ENCODE measurements around the gene INTS15. TPM values are rescaled to one million over a fixed set of nuclear protein-coding genes. Genes with fewer than 3 reads are reported as not detected.

INTS15 gene
- total and polyA plus RNA-seq, 8 donors = 9.3 to 203 (median 24.2) TPM

DNA sequence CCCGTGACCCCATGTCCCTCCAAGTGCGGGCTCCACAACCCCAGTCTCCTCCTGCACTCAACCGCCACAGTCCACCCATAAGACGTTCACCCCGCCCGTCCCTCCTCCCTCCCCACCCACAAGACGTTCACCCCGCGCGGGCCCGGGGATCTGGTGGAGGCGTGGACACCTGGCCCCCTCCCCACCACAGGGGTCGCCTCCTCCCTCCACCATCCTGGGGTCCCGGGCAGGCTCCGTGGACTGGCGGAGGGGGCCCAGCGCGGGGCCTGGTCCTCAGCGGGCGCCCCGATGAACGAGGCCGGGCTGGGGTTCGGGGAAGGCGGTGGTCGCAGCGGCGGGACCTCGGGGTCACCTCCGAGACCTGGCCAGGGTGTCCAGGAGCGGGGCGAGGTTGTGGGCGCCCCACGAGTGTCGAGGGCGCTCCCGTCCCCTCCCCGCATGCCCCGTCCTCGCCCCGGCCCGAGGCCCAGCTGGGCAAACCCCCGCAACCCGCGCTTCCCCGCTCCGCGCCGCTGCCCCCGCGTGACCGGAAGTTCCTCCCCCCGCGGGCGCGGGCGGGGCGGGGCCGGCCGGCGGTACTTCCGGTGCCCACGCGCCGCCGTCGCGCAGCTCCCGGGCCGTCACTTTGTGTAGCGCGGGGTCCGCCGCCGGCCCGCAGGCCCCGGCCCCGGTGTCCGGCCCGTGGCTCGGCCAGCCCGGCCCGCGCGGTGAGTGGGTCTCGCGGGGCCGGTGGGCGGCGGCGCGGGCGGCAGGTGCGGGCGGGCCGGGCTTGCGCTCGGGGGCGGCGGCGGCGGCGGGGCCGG lies 47.1 kb downstream of the INTS15 start, which contains the start of gene ZNF316:
Gene ZNF316 (plus strand): TSS at position 578 of the 803 bp plus-strand sequence. CDS start 5,092 bp downstream, outside the sequence.
- 0 to 6% (median 1%) methylated on average over 14 to 104 of the region's 104 CpGs for WGBS, 5 donors
- TF ChIP-seq, protein P1, sequence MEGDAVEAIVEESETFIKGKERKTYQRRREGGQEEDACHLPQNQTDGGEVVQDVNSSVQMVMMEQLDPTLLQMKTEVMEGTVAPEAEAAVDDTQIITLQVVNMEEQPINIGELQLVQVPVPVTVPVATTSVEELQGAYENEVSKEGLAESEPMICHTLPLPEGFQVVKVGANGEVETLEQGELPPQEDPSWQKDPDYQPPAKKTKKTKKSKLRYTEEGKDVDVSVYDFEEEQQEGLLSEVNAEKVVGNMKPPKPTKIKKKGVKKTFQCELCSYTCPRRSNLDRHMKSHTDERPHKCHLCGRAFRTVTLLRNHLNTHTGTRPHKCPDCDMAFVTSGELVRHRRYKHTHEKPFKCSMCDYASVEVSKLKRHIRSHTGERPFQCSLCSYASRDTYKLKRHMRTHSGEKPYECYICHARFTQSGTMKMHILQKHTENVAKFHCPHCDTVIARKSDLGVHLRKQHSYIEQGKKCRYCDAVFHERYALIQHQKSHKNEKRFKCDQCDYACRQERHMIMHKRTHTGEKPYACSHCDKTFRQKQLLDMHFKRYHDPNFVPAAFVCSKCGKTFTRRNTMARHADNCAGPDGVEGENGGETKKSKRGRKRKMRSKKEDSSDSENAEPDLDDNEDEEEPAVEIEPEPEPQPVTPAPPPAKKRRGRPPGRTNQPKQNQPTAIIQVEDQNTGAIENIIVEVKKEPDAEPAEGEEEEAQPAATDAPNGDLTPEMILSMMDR (IDR thresholded peaks at IDR 0.05) = no peak
- peak in 2 of 3 donors; percentile 60 to 71 for TF ChIP-seq POLR2AphosphoS5 (IDR thresholded peaks at IDR 0.05)

DNA sequence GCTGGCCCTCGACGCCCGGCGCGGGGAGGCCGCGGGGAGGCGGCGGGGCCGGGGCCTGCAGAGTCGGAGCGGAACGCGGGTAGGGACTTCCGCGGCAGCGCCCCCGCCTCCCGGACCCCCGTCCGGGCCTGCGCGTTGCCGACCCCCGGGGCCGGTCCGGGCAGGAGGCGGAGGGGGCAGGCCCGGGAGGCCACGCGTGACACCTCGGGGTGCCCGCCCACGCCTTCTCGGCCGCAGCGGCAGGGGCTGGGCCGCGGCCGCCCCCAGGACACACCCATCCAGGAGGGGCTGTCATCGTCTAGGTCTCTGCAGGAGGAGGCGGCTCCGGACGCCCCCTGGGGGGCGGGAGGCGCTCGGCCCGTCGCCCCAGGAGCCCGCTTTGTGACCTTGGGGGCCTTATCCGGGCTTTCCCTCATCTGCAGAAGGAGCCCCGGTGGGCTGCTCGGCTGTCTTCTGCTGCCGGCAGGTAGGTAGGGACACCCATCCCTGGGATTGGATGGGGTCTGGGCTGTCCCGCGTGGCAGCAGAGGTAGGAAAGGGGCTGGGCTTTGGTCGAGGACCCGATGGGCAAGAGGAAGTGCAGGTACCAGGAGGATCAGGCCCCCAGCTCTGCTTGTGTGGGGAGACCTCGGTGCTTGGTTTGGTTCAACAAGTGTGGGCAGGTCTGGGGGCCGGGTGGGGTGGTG lies 47.9 kb downstream of the INTS15 start:
- TF ChIP-seq EP300 (IDR thresholded peaks at IDR 0.05) = no peak
- TF ChIP-seq, protein P1 (IDR thresholded peaks at IDR 0.05) = peak in 1 of 7 experiments; percentile 15
- 1 to 6% (median 2%) methylated on average over 12 to 53 of the region's 60 CpGs for WGBS, 5 donors
- H3K9me3 ChIP-seq = no peaks in the 10 kb centered on the region
- H3K4me1 ChIP-seq = peaks cover 16 to 42% (median 30%) of the 10 kb centered on the region in 4 donors
- peak overlapping the region; percentile 87 to 97 (median 94) for H3K4me3 ChIP-seq
- intact Hi-C loops (cut with DNase I; ENCODE audit: low total_unique reads) = no loop called here
- H3K27me3 ChIP-seq = no peaks in the 10 kb centered on the region
- H3K36me3 ChIP-seq = peaks cover 16 to 32% (median 30%) of the 10 kb centered on the region in 4 donors
- DNase-seq = peak in 1 of 2 donors; percentile 70
- H3K27ac ChIP-seq = peak overlapping the region; percentile 1 to 90 (median 71)

More for the DNA sequence above, 47.1 kb downstream of the INTS15 start, which contains the start of gene ZNF316:
- H3K9me3 ChIP-seq = no peaks in the 10 kb centered on the region
- H3K27ac ChIP-seq = peak within 1 kb of the TSS; percentile 76 to 90 (median 88)
- H3K4me3 ChIP-seq = peak within 1 kb of the TSS; percentile 87 to 97 (median 94)
- no peaks in the 10 kb centered on the region for H3K27me3 ChIP-seq
- peaks cover 16 to 42% (median 30%) of the 10 kb centered on the region in 4 donors for H3K4me1 ChIP-seq
- intact Hi-C loops (cut with DNase I; ENCODE audit: low total_unique reads) = no loop called here
- H3K36me3 ChIP-seq = peaks cover 8 to 25% (median 23%) of the 10 kb centered on the region in 4 donors
- peak; percentile 69 to 80 for DNase-seq

DNA sequence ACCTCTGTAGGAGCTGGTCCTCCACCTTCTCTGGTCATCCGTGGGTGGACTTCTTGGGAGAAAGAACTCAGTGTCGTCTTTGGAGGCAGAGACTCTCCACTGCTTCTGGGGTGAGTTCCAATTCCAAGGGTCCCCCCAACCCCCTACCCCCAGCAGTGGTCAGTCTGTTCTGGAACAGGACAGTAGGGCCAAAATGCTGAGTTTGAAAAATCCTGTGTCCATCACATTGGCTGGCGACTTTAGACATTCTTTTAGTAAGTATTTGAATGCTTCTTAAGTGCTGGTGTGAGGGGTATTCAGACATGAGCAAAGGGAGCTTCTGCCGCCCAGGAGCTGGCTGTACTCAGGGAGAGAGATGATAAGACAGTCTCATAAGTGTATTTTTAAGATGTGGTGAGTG lies 49.2 kb downstream of the INTS15 start:
- H3K27ac ChIP-seq = no peak overlapping the region
- intact Hi-C loops (cut with DNase I; ENCODE audit: low total_unique reads) = no loop called here
- peak overlapping the region in 3 of 4 donors; percentile 94 to 97 (median 95) for H3K4me3 ChIP-seq

DNA sequence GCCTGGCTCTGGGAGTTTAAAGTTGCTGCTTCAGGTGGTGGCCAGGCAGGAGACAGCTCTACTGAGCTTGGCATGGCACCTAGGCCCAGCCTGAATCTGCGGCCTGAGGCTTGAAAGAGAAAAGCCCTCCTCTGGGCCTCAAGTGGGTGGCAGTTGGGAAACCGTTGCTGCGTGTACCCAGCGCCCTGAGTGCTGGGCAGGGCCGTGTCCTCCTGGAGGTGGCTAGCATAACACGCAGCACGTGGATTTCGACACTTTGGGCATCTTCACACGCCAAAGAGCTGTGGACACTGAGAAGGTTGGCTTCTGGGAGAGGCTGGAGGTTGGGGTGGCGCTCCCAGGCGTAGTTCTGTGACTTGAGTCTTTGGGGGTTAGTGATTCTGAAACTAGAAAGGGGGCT lies 49.8 kb downstream of the INTS15 start:
- peaks cover 16 to 42% (median 30%) of the 10 kb centered on the region in 4 donors for H3K4me1 ChIP-seq
- no peak overlapping the region for H3K27ac ChIP-seq
- no peak overlapping the region for H3K4me3 ChIP-seq
- 90 to 95% (median 94%) methylated on average over 11 of the region's 11 CpGs for WGBS, 5 donors
- TF ChIP-seq POLR2AphosphoS5 (IDR thresholded peaks at IDR 0.05) (no peak), EP300 (IDR thresholded peaks at IDR 0.05) (no peak), POLR2A (IDR thresholded peaks at IDR 0.05) (no peak)
- TF ChIP-seq, protein P1 (IDR thresholded peaks at IDR 0.05) = no peak
- no peaks in the 10 kb centered on the region for H3K9me3 ChIP-seq
- DNase-seq = no peak
- H3K27me3 ChIP-seq = no peaks in the 10 kb centered on the region
- peaks cover 33 to 52% (median 50%) of the 10 kb centered on the region in 4 donors for H3K36me3 ChIP-seq
- intact Hi-C loops (cut with DNase I; ENCODE audit: low total_unique reads) = no loop called here

More for the DNA sequence above, 49.2 kb downstream of the INTS15 start:
- Histone ChIP-seq H3K4me1 (peaks cover 16 to 42% (median 30%) of the 10 kb centered on the region in 4 donors), H3K36me3 (peaks cover 29 to 46% (median 44%) of the 10 kb centered on the region in 4 donors), H3K27me3 (no peaks in the 10 kb centered on the region), H3K9me3 (no peaks in the 10 kb centered on the region)
- no peak for DNase-seq
- TF ChIP-seq POLR2A (IDR thresholded peaks at IDR 0.05) (no peak), EP300 (IDR thresholded peaks at IDR 0.05) (no peak), POLR2AphosphoS5 (IDR thresholded peaks at IDR 0.05) (no peak)
- TF ChIP-seq, protein P1 (IDR thresholded peaks at IDR 0.05) = no peak
- WGBS, 5 donors = 74 to 89% (median 83%) methylated on average over 4 of the region's 4 CpGs
